GM19397 (cell line): ENCODE data around the gene ACER1.
A peak's percentile ranks its signal among the peaks of the same experiment; 100 is the strongest.
"Not testable (repeated sequence)": the region's sequence is repeated elsewhere in the genome, so short reads cannot be mapped to it uniquely, and the experiment has no call there.

Source experiments
- ATAC-seq: cut with Tn5 transposase; IDR thresholded peaks from one replicate; pipeline ENCODE4 v1.9.1; 2021; ENCODE audit warnings: mild to moderate bottlenecking, moderate library complexity; ENCODE audit not compliant: unreplicated experiment

Gene ACER1, protein sequence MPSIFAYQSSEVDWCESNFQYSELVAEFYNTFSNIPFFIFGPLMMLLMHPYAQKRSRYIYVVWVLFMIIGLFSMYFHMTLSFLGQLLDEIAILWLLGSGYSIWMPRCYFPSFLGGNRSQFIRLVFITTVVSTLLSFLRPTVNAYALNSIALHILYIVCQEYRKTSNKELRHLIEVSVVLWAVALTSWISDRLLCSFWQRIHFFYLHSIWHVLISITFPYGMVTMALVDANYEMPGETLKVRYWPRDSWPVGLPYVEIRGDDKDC

DNA sequence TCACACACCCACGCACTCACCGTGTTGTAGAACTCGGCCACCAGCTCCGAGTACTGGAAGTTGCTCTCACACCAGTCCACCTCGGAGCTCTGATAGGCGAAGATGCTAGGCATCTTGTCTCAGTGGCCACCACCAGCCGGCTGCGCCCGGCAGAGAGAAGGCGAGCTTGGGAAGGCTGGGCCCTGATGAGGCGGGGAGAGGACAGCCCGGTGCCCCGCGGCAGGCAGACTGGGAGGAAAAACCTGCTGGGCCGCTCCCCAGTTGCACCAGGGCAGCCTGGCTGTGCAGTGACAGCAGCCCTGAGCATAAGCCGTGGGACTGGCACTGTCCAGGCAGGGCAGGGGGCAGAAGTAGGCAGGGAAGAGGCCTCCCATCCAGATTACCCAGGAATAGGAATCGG lies at the start of gene ACER1:
Gene ACER1 (minus strand): TSS at position 174 of the 400 bp plus-strand sequence. CDS start 61 bp downstream, at position 113.
- ATAC-seq, result no peak

DNA sequence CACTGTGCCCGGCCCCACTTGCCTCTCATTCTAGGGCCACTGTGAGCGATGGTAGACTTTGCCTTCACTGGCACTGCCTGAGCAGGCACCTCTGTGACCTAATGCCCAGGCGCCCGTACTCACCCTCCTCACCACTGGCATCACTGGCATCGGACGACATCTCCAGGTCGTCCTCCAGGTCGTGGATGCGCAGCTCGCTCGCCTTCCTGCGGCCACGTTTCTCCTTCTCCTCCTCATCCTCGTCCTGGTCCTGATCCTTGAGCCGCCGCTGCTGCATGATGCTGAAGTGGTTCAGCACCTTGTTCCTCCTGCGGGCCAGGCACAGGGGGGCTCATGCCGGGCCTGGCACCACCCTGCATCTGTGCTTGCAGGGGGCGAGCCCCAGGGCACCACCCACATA lies 49.8 kb upstream of the ACER1 start:
- ATAC-seq, result no peak

DNA sequence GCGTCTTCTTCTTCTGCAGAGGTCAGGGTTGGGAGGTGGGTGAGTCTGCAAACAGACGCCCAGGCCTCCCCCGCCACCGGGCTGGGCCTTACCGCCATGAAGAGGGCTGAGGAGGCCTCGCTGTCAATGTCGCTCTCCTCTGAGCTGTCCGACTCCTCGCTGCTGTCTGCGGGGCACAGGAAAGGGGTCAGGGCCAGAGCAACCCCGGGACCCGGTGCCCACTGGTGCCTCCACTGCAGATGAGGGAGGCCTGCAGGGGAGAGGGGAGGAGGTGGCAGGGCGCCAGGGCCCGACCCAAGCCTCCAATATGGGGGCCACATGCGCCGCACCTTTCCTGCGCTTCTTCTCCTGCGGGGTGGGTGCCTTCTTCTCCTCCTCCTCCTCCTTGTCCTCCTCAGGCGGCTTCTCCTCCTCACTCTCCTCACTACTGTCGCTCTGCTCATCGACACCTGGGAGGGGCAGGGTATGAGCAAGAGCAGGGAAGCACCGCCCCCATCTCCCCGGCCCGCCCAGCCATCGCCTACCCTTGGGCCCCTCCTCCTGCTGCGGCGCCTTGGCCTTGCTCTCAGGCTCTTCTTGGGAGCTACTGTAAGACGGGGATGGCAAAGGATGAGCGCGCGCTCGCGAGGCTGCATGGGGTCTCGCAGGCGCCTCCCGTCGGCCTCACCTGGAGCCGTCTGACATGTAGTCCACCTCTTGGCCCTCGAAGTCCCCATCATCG lies 47.8 kb upstream of the ACER1 start:
- no peak for ATAC-seq

DNA sequence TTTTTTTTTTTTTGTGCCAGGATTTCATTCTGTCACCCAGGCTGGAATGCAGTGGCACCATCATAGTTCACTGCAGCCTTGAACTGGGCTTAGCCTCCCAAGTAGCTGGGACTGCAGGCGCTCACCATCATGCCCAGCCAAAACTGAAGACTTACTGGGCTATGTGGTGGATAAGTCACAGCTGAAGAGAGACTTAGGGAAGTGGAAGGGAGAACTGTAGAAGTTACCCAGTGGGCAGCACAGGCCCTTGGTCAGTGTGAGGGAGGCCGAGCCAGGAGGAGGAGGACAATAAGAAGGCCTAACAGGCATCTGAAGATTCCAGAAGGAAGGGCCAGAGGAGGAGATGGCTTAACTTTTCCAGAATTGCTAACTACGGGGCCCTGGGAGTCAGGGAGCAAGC lies 46.3 kb upstream of the ACER1 start:
- ATAC-seq, result no peak

DNA sequence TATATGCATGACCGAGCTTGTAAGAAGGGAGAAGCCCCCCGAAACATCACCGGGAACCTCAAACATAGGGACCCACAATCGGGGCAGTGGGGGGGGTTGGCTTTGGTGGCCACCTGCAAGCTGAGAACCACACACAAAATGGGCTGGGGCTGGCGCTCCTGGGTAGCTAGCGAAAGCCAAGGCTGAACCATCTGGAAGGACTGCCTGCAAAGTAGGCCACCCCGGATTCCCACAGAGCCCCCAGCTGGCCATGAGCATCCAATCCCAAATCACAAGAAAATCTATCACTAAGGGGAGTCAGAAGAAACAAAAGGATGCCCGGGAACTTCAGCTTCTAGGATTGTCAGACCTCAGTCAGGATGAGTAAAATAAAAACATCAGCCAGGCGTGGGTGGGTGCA lies 45.1 kb upstream of the ACER1 start:
- ATAC-seq, result no peak

DNA sequence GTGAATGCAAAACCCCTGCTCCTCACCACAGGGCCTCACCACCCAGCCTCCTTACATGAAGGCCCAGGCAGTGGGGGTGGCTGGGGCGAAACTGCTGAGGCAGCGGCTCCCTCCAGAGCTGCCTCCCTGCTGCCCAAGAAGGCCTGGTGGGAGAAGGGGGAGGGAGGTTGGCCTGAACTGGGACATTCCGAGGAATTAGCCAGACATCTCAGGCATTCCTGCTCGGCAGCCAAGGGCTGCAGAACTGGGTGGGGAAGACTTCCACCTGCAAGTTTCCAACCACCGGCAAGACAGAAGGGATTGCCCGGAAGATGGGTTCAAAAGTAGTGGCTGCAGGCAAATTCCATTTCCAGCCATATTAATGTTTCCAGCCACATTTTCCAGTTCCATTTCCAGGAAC lies 44.6 kb upstream of the ACER1 start:
- ATAC-seq, result no peak

DNA sequence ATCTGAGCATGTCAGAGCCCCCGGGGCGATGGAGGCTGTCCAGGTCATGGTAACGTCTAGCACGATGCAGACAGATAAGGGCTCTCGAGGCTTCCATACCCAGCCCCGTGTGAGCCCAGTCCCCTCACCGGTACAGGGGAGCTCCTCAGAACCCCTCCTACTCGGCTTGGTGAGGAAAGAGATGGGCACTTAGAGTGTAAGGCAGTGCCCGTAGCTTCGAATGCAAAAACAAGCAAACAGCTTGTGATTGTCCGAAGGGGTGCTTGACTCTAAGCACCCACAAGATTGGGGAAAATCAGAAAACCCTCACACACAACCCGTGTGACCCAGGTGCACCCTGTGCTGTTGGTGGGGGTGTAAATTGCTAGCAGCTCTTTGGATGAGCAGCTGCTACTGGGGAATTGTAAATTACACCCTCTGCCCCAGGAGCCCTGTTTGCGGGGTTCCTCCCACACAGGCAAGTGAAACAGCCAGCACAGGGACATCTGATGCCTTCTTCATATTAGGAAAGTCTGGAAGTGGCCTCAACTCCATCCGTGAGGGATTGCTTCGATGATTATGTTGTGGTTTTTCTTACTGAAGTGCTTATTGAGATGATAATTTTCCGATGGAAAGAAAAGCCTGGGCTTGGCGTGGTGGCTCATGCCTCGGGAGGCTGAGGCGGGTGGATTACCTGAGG lies 43.2 kb upstream of the ACER1 start:
- no peak for ATAC-seq

DNA sequence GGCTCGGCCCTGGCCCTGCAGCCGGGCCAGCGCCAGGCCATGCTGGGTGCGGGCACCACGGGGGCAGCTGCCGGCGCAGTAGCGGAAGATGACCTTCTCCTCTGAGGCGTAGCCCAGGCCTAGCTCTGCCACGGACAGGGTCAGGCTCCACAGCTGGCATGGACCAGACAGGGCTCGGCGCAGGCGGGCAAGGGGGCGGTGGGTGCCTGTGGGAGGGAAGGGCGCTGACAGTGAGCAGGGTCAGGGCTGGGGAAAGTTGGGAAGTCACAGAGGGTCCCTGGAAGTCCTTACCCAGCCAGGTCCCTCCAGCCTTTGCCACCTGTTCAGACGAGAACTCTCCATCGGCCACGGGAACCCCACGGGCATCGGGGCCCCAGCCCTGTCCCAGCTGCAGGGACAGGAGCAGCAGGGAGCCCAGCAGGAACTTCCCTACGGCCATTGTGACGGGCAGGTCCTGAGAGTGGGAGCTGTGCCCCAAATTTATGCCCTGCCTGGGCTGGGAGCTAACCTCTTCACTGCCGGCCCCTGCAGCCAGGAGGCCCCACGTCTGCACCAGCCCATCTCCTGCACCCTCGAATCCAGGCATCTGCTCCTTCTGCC lies 42.1 kb upstream of the ACER1 start, which contains the start of gene PSPN:
Gene PSPN (minus strand): TSS at position 523 of the 600 bp plus-strand sequence. CDS start 84 bp downstream, at position 439.
- ATAC-seq, result no peak

DNA sequence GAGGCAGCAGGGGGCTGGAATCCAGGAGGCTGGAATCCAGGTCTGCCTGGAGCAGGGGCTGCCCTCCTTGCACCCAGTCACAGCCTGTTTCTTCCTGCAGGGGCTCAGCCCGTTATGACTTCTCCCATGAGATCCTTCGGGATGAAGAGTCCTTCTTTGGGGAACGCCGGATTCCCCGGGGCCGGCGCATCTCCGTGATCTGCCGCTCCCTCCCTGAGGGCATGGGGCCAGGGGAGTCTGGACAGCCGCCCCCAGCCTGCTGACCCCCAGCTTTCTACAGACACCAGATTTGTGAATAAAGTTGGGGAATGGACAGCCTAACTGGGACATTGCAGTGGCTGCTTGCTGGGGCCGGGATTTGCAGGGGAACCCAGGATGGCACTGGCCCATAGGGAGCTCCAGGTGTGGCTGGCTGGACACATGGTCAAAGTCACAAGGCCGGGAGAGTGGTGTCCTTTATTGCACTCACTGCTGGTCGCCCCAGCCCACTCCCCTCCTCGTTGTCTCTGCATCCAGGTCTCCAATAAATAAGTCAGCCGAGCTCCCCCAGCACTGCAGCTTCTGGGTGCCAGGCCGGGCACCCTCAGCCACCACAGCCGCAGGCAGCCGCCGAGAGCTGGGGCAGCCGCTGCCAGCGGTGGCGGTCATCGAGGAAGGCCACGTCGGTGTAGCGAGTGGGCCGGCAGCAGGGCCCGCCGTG lies 41.4 kb upstream of the ACER1 start:
- ATAC-seq, result no peak

DNA sequence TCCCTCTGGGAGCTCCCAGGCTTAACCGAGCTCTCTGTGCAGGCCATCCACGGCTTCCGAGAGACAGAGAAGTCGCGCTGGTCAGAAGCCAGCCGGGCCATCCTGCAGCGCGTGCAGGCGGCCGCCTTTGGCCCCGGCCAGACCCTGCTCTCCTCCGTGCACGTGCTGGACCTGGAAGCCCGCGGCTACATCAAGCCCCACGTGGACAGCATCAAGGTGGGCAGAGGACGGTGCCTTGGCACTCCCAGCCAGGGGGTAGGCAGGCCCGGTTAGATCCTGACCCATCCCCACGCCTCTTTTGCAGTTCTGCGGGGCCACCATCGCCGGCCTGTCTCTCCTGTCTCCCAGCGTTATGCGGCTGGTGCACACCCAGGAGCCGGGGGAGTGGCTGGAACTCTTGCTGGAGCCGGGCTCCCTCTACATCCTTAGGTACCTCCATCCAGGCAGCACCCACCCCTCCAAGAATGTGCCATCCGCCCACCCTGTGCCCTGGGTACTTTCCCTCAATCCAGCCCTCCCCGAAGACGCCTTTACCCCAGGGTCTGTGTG lies 40.8 kb upstream of the ACER1 start:
- ATAC-seq, result no peak

DNA sequence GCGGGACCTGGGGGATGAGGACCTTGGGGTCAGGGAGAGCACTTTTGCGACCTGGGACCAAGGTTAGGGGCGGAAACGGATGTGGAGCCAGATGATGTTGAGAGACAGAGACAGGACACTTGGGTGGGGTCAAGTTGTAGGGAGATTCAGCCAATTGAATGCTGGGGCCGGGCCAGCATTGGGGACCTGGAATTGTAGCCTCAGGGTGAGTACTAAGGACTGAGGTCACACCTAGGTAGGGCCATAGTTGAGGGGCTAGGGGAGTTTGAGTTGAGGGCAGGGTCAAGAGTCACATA lies 40.3 kb upstream of the ACER1 start:
- no peak for ATAC-seq

DNA sequence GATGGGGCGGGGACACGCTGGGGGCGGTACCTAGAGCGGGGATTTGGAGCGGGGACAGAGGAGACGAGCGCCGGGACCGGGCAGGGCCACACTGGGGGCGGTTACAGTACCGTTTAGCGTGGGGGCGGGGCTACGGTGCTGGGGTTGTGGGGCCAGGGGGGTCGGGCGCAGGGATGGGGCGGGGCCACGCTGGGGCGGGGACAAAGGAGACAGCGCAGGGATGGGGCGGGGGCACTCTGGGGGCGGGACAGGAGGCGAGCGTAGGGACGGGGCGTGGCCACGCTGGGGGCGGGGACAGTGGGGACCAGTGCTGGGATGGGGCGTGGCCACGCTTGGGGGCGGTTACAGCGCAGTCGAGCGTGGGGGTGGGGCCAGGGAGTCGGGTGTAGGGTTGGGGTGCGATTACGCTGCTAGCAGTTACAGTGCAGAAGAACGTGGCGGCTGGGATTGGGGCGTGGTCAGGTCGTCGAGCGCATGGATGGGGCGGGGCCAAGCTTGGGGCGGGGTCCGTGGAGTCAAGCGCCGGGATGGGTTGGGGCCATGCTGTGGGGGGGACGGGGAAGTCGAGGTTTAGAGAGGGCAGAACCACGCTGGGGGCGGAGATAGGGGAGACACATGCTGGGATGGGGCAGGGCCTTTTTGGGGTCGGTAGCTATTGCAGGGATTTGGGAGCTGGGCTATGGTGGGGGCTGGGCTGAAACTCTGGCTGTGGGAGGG lies 39.8 kb upstream of the ACER1 start:
- peak; percentile 47 for ATAC-seq

DNA sequence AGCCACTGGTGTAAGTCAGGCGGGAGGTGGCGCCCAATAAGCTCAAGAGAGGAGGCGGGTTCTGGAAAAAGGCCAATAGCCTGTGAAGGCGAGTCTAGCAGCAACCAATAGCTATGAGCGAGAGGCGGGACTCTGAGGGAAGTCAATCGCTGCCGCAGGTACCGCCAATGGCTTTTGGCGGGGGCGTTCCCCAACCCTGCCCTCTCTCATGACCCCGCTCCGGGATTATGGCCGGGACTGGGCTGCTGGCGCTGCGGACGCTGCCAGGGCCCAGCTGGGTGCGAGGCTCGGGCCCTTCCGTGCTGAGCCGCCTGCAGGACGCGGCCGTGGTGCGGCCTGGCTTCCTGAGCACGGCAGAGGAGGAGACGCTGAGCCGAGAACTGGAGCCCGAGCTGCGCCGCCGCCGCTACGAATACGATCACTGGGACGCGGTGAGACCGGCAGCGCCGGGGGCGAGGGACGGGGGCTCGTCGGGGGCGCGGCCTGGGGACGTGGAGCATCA lies 39.2 kb upstream of the ACER1 start, which contains the start of gene ALKBH7:
Gene ALKBH7 (plus strand): TSS at position 201 of the 502 bp plus-strand sequence. CDS start 27 bp downstream, at position 228.
- ATAC-seq, result peak; percentile 69

DNA sequence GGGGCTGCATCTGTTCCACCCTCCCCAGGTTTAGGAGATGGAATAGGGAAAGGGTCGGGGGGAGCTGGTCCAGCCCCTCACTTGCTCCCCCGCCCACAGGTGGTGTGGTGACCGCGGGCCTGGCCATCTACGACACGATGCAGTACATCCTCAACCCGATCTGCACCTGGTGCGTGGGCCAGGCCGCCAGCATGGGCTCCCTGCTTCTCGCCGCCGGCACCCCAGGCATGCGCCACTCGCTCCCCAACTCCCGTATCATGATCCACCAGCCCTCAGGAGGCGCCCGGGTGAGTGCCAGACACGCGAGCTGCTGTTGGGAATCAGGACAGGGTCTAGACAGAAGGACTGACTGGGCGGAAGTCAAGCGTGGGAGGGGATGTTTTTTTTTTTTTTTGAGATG lies 30.9 kb upstream of the ACER1 start:
- ATAC-seq, result no peak

DNA sequence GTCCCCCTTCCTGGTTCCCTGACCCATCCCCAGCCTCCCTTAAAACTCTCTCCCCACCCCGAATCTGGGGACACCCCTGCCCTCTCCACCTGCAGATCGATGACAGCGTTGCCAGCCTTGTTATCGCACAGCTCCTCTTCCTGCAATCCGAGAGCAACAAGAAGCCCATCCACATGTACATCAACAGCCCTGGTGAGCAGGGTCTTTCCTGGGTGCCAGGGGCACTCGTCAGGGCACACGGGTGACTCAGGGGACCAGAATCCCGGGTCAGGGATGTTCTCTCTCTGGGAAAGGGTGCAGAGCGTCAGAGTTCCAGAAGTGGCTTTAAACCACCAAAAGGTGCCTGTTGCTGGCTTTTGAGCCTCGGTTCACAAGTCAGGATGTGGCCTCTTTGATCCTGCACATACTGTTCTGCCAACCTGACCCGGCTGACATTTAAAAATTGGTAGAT lies 29.0 kb upstream of the ACER1 start:
- no peak for ATAC-seq

DNA sequence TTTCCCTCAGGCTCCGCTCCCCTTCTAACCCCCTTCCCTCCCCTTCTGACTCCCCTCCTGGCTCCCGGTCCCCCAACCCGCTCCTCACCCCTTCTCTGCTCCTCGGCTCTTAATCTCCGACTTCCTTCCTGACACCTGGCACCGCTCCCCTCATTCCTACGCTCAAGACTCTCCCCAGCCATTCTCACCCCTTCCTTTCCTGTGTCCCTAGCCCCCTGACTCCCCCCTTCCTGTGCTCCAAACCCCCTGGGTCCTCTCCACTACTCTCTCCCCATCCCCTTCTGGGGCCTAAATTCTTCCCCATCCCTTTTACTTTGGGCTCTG lies 28.6 kb upstream of the ACER1 start:
- no peak for ATAC-seq

DNA sequence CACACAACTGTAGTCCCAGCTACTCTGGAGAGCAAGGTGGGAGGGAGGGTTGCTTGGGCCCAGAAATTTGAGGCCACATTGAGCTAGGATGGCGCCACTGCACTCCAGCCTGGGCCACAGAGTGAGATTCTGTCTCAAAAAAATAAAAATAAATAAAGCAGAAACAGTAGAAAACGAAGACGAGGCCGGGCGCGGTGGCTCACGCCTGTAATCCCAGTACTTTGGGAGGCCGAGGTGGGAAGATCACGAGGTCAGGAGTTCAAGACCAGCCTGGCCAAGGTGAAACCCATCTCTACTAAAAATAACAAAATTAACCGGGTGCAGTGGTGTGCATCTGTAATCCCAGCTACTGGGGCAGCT lies 27.4 kb upstream of the ACER1 start:
- ATAC-seq, result not testable (repeated sequence)

DNA sequence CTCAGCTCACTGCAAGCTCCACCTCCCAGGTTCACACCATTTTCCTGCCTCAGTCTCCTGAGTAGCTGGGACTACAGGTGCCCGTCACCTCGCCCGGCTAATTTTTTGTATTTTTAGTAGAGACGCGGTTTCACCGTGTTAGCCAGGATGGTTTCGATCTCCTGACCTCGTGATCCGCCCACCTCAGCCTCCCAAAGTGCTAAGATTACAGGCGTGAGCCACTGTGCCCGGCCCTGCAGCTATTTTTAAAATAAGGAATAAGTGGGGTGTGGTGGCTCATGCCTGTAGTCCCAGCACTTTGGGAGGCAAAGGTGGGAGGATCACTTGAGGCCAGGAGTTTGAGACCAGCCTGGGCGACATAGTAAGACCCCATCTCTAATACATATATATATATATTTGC lies 27.0 kb upstream of the ACER1 start:
- ATAC-seq, result not testable (repeated sequence)

DNA sequence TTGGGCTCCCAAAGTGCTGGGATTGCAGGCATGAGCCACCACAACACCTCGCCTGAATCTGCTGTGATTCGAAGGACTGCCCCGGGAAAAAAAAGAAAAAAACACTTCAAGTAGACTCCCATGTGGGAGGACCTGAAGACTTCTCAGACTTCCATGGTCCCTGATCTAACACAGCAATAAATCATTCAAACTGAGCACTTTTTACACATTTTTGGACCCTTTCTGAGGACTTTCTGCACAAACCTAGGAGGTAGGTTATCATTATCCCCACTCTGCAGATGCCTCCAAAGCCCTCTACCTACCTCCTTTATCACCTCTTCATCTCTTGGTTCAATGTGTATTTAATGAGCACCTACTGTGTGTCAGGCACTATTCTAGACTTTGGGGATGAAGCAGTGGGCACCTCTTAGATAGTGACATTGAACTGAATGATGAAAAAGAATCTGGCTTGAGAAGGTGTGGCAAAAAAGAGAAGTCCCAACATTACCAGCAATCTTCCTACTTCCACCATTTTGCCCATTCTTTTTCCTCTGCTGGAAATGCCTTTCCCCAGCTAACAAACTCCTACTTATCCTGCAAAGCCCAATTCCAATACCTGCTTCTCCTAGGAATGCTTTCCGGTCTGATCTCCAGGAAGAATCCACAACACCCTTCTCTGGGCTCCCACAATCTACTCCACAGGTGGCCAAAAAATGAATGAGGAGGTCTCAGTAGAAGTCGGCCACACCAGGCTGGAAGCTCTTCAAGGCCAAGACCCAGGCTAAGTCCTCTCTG lies 26.3 kb upstream of the ACER1 start:
- no peak for ATAC-seq
